ENCODE data around the gene OR6Q1. TPM values are rescaled to one million over a fixed set of nuclear protein-coding genes. Genes with fewer than 3 reads are reported as not detected.

OR6Q1 gene
- total RNA-seq, 1 donor from 2014 or later, result not detected

GRCh38 chr11:58023435-58023931 lies 7.3 kb upstream of the OR6Q1 start, which contains the start of gene OR9Q1:
TSS of gene OR9Q1 (plus strand) at chr11:58023881. CDS start at chr11:58179445, 155,564 bp downstream.
- no peaks in the 10 kb centered on the region for H3K27me3 Mint-ChIP-seq (ENCODE audit: low read depth)

DNA sequence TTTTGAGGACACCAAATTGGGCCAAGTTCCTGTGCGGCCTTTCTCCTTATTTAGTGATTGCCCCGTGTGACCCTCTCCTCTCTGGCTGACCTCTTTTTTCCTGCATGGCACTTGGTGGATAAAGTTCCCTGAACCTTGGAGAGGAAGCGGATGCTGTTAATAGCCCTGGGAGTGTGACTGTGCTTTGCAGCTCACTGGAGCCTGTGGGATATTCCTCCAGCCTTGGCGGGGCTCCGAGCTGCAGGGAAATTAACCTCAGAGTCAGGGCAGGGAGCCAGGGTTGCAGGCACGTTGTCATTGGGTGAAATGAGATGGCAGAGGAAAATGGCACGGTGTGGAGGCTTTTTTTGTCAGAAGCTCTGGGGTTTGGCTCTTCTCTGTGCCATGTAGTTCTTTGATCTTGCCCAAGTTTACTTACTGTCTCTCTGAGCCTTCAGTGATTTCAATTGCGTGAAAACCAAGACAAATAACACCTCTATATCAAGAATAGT lies 6.1 kb upstream of the OR6Q1 start:
- no peak overlapping the region for H3K27ac Mint-ChIP-seq
- H3K4me3 Mint-ChIP-seq, result no peak overlapping the region
- H3K27me3 Mint-ChIP-seq (ENCODE audit: low read depth), result no peaks in the 10 kb centered on the region
- H3K36me3 Mint-ChIP-seq, result no peaks in the 10 kb centered on the region
- H3K4me1 Mint-ChIP-seq, result no peaks in the 10 kb centered on the region
- no peaks in the 10 kb centered on the region for H3K9me3 Mint-ChIP-seq
- DNase-seq (ENCODE audit: low spot score in 2 of 2, unreplicated experiment in 2 of 2), result no peak
- TF ChIP-seq CTCF (IDR thresholded peaks at IDR 0.05; ENCODE audit: unreplicated experiment), result no peak

More at GRCh38 chr11:58023435-58023931, 7.3 kb upstream of the OR6Q1 start, which contains the start of gene OR9Q1:
- Mint-ChIP-seq H3K4me1 (no peaks in the 10 kb centered on the region), H3K36me3 (no peaks in the 10 kb centered on the region), H3K9me3 (no peaks in the 10 kb centered on the region), H3K27ac (no peak within 1 kb of the TSS), H3K4me3 (no peak within 1 kb of the TSS)
- no peak for TF ChIP-seq CTCF (IDR thresholded peaks at IDR 0.05; ENCODE audit: unreplicated experiment)
- DNase-seq (ENCODE audit: low spot score in 2 of 2, unreplicated experiment in 2 of 2), result no peak

GRCh38 chr11:58027341-58027740 lies 3.4 kb upstream of the OR6Q1 start:
- H3K27ac Mint-ChIP-seq, result no peak overlapping the region
- DNase-seq (ENCODE audit: low spot score in 2 of 2, unreplicated experiment in 2 of 2), result no peak
- no peaks in the 10 kb centered on the region for H3K36me3 Mint-ChIP-seq
- H3K4me1 Mint-ChIP-seq, result no peaks in the 10 kb centered on the region
- H3K4me3 Mint-ChIP-seq, result no peak overlapping the region
- H3K9me3 Mint-ChIP-seq, result peaks cover 10% of the 10 kb centered on the region
- TF ChIP-seq CTCF (IDR thresholded peaks at IDR 0.05; ENCODE audit: unreplicated experiment), result no peak
- no peaks in the 10 kb centered on the region for H3K27me3 Mint-ChIP-seq (ENCODE audit: low read depth)

GRCh38 chr11:58028687-58029411 lies 1.9 kb upstream of the OR6Q1 start:
- Mint-ChIP-seq H3K4me3 (no peak overlapping the region), H3K9me3 (peaks cover 19% of the 10 kb centered on the region), H3K36me3 (no peaks in the 10 kb centered on the region), H3K4me1 (no peaks in the 10 kb centered on the region), H3K27me3 (ENCODE audit: low read depth) (no peaks in the 10 kb centered on the region), H3K27ac (no peak overlapping the region)
- no peak for DNase-seq (ENCODE audit: low spot score in 2 of 2, unreplicated experiment in 2 of 2)
- TF ChIP-seq CTCF (IDR thresholded peaks at IDR 0.05; ENCODE audit: unreplicated experiment), result no peak

DNA sequence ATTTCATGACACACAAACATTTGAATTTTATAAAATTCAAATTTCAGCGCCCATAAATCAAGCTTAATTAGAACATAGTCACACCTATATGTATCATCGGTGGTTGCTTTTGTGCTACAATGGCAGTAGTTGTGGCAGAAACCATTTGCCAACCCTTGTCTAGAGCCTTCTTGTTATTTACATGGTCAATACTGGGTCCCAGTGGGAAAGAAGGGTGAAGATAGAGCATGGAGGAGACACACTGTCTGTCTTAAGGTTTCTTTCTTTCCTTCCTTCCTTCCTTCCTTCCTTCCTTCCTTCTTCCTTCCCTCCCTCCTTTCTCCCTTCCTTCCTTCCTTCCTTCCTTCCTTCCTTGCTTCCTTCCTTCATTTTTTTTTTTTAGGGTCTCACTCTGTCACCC lies 3.7 kb downstream of the OR6Q1 start:
- H3K27me3 Mint-ChIP-seq (ENCODE audit: low read depth), result no peaks in the 10 kb centered on the region
- peaks cover 43% of the 10 kb centered on the region for H3K9me3 Mint-ChIP-seq
- TF ChIP-seq CTCF (IDR thresholded peaks at IDR 0.05; ENCODE audit: unreplicated experiment), result no peak
- no peak overlapping the region for H3K4me3 Mint-ChIP-seq
- no peak for DNase-seq (ENCODE audit: low spot score in 2 of 2, unreplicated experiment in 2 of 2)
- no peaks in the 10 kb centered on the region for H3K4me1 Mint-ChIP-seq
- no peaks in the 10 kb centered on the region for H3K36me3 Mint-ChIP-seq
- H3K27ac Mint-ChIP-seq, result no peak overlapping the region

Data from mesothelial cell of epicardium (in vitro differentiated cells).